PFSK-1 (cell line): ENCODE measurements around the gene RABL3.

Source experiments
- FOXP2 ChIP-seq: optimal IDR thresholded peaks from 2 replicates; pipeline ENCODE3; 2011; ENCODE audit warnings: borderline replicate concordance, control low read depth, inconsistent platforms; ENCODE audit not compliant: insufficient read depth; ENCODE audit errors: extremely low read length, extremely low read depth
- POLR2AphosphoS5 ChIP-seq: IDR thresholded peaks from 2 replicates; pipeline ENCODE4 v1.6.1; 2012; ENCODE audit warnings: low read depth, mild to moderate bottlenecking, control low read depth, low read length, moderate library complexity
- SIN3A ChIP-seq: IDR thresholded peaks from 2 replicates; pipeline ENCODE4 v1.6.1; 2012; ENCODE audit warnings: mild to moderate bottlenecking, low read length, moderate library complexity, borderline replicate concordance; ENCODE audit not compliant: insufficient read depth
- TAF1 ChIP-seq: IDR thresholded peaks from 2 replicates; pipeline ENCODE4 v1.6.1; 2012; ENCODE audit warnings: low read length, control low read depth, borderline replicate concordance; ENCODE audit not compliant: insufficient read depth
- TF ChIP-seq, protein P1 (sequence below), 2 experiments: IDR thresholded peaks; 2 replicates each; pipeline versions ENCODE4 v1.6.1 to v1.8.0; 2011 to 2012; ENCODE audit warnings: low read depth in 2 of 2, low read length in 2 of 2, control low read depth in 1 of 2, inconsistent platforms in 1 of 2, mild to moderate bottlenecking in 1 of 2, moderate library complexity in 1 of 2; ENCODE audit not compliant: insufficient read depth in 1 of 2

Gene RABL3

DNA sequence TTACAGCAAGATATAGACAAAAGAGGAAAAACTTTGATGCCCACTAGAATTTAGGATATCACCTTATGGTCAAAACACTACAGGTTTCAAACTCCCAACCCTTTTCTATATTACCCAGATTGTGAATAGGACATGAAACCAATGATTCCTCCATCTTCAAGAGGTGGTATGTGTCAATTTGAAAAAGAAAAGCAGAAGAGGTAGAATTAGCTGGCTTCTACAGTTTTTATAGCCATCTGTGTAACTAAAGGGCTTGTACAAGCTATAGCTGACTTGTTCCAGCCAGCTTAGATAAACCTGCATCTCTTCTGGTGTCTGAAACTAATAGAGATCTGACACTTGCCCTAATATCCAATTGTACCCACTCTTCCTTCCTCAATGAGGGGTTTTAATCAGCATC is 35.4 kb downstream of the RABL3 start:
- TF ChIP-seq, protein P1, sequence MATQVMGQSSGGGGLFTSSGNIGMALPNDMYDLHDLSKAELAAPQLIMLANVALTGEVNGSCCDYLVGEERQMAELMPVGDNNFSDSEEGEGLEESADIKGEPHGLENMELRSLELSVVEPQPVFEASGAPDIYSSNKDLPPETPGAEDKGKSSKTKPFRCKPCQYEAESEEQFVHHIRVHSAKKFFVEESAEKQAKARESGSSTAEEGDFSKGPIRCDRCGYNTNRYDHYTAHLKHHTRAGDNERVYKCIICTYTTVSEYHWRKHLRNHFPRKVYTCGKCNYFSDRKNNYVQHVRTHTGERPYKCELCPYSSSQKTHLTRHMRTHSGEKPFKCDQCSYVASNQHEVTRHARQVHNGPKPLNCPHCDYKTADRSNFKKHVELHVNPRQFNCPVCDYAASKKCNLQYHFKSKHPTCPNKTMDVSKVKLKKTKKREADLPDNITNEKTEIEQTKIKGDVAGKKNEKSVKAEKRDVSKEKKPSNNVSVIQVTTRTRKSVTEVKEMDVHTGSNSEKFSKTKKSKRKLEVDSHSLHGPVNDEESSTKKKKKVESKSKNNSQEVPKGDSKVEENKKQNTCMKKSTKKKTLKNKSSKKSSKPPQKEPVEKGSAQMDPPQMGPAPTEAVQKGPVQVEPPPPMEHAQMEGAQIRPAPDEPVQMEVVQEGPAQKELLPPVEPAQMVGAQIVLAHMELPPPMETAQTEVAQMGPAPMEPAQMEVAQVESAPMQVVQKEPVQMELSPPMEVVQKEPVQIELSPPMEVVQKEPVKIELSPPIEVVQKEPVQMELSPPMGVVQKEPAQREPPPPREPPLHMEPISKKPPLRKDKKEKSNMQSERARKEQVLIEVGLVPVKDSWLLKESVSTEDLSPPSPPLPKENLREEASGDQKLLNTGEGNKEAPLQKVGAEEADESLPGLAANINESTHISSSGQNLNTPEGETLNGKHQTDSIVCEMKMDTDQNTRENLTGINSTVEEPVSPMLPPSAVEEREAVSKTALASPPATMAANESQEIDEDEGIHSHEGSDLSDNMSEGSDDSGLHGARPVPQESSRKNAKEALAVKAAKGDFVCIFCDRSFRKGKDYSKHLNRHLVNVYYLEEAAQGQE (IDR thresholded peaks at IDR 0.05; ENCODE audit: insufficient read depth in 1 of 2, low read depth in 2 of 2, low read length in 2 of 2), result no peak
- TF ChIP-seq FOXP2, result no peak
- no peak for TF ChIP-seq POLR2AphosphoS5
- TF ChIP-seq SIN3A, result no peak
- no peak for TF ChIP-seq TAF1

- TF ChIP-seq FOXP2, result no peak
- no peak for TF ChIP-seq SIN3A
- no peak for TF ChIP-seq TAF1
- TF ChIP-seq POLR2AphosphoS5, result no peak
- TF ChIP-seq, protein P1 (IDR thresholded peaks at IDR 0.05; ENCODE audit: insufficient read depth in 1 of 2, low read depth in 2 of 2, low read length in 2 of 2), result no peak
Observed at GRCh38 chr3:120705884-120706582, 36.3 kb downstream of the RABL3 start.

DNA sequence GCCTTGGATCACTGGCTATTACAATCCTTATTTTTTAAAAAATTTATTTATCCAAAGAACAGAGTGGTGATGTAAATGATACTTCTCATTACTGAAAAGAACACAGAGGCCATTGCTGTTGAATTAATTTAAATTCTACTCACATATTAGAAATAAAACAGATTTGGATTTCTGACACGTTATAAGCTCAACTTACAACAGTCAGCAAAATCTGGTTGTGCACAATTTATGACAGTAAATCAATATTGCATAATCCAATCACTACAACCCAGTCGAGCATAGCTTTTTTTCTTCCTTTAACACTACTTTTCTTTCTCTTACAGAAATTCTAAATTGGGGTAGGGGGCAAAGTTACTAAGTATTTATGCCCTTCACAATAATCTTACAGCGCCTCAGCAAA is 43.0 kb downstream of the RABL3 start:
- TF ChIP-seq FOXP2, result no peak
- TF ChIP-seq POLR2AphosphoS5, result no peak
- TF ChIP-seq, protein P1 (IDR thresholded peaks at IDR 0.05; ENCODE audit: insufficient read depth in 1 of 2, low read depth in 2 of 2, low read length in 2 of 2), result no peak
- no peak for TF ChIP-seq SIN3A

DNA sequence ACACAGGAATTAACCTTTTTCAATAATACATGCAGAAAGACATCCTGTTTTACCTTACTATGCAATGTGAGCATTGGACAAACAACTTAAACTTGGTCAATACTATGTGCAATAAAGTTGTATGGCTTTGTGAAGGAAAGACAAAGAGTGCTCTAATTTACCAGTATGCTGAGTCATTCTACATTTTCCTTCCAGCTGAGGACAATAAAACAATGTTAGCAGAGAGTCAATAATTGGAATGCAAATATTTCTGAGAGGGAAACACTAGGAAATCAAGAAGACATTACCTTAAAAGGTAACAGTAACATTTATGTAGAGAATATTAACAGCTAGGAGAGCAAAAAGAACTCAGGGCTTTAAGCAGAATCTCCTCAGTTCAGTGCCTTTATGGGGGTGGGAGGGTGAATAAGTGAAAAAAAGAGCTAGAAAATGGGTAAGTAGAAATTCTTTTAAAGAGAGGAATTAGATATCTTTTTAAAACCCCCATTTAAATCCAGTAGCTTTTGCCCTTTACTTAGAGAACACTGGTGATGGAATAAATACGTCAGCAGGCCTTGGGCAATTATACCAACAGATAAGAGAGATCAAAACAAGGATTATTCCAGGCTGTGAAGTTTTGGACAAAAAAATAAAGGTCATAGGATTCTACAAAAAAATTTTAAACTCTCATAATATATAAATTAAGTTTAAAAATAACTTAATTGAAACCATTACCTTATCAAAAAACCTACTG is 48.7 kb downstream of the RABL3 start:
- no peak for TF ChIP-seq SIN3A
- TF ChIP-seq TAF1, result no peak
- TF ChIP-seq, protein P1 (IDR thresholded peaks at IDR 0.05; ENCODE audit: insufficient read depth in 1 of 2, low read depth in 2 of 2, low read length in 2 of 2), result no peak
- TF ChIP-seq POLR2AphosphoS5, result no peak
- TF ChIP-seq FOXP2, result no peak
